MM.1S (cell line): Measurements from ENCODE around the gene SLC35F1.

Experiments
- EZH2phosphoT487 ChIP-seq: fragments of 300-600 bp; sonication (generic); IDR thresholded peaks from 2 replicates; pipeline ENCODE4 v1.6.1; 2018; ENCODE audit warnings: antibody characterized with exemption, low read length
- TF ChIP-seq, protein P1 (sequence below): fragments of 300-600 bp; sonication (generic); IDR thresholded peaks from 2 replicates; pipeline ENCODE4 v1.5.1; 2016; ENCODE audit warnings: antibody characterized with exemption, low read length, mixed read lengths

DNA sequence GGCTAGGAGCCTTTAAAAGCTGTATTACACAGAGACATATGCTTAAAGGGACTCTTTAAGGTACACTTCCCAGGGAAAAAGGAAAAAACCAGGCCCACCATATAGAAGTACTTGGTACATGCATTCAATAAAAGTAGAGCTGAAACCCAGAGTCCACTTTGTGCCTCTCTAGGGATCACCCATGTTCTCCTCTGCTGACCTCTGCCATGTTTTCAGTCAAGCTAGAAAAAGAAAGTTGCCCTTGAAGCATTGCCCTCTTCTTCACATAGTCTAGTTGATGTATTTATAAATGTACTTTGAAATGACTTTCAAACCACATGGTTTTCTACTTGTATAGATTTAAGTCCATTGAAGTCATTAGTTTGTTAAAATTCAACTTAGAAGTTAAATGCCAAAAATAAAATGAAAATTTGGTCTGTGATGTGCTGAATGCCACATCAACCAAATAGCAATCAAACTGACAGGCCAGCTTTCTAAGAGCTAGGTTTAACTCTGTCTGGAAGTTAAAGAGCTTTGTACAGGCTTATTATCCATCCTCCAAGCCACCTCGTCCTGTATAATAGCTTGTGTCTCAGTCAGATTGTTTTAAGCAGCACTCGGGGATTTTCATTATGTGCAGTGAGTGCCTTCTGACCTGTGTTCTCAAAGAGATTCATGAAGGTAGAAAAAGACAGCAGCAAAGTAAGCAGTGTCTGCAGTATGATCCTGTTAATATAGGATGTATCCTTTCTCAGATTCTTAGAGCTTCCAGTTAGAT, 402.5 kb downstream of the SLC35F1 start:
- TF ChIP-seq, protein P1, sequence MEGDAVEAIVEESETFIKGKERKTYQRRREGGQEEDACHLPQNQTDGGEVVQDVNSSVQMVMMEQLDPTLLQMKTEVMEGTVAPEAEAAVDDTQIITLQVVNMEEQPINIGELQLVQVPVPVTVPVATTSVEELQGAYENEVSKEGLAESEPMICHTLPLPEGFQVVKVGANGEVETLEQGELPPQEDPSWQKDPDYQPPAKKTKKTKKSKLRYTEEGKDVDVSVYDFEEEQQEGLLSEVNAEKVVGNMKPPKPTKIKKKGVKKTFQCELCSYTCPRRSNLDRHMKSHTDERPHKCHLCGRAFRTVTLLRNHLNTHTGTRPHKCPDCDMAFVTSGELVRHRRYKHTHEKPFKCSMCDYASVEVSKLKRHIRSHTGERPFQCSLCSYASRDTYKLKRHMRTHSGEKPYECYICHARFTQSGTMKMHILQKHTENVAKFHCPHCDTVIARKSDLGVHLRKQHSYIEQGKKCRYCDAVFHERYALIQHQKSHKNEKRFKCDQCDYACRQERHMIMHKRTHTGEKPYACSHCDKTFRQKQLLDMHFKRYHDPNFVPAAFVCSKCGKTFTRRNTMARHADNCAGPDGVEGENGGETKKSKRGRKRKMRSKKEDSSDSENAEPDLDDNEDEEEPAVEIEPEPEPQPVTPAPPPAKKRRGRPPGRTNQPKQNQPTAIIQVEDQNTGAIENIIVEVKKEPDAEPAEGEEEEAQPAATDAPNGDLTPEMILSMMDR = no peak
- no peak for TF ChIP-seq EZH2phosphoT487
